Vagina (tissue), 2 donors: ENCODE data around the gene SPTSSB.

Experiments
- CTCF ChIP-seq, 3 experiments: fragments of 450-650 bp in 2 of 3; fragments of 200-600 bp in 1 of 3; sonication (generic) in 1 of 3; IDR thresholded peaks; one replicate each; pipeline ENCODE4 v1.5.1; 2017 to 2019; ENCODE audit warnings: antibody characterized with exemption in 3 of 3, mild to moderate bottlenecking in 2 of 3, moderate library complexity in 2 of 3
- POLR2A ChIP-seq, 2 donors: fragments of 450-650 bp; IDR thresholded peaks; one replicate each; pipeline ENCODE4 v1.6.1; 2017; ENCODE audit warnings: antibody characterized with exemption in 2 of 2, mild to moderate bottlenecking in 2 of 2, moderate library complexity in 2 of 2

GRCh38 chr3:161413127-161413854 is 42.0 kb upstream of the SPTSSB start:
- TF ChIP-seq CTCF (IDR thresholded peaks at IDR 0.05) (no peak), POLR2A (IDR thresholded peaks at IDR 0.05) (no peak)
